Activated CD8-positive, alpha-beta memory T cell treated with anti-CD3 and anti-CD28 coated beads, Interleukin-2, amount 10 ng/mL, durations not matched to agents 7 days and 5 days (primary cell): ENCODE data around the gene TPSD1. TPM values are rescaled to one million over a fixed set of nuclear protein-coding genes. Genes with fewer than 3 reads are reported as not detected.
"Not testable (repeated sequence)": the region's sequence is repeated elsewhere in the genome, so short reads cannot be mapped to it uniquely, and the experiment has no call there.

Experiments
- ATAC-seq: fragments of 150-1000 bp; cut with Tn5 transposase; one replicate; pipeline ENCODE4 v1.10.0; 2021; ENCODE audit warnings: moderate library complexity
- CTCF ChIA-PET: fragments of 350-600 bp; sonication (Branson Sonifier 250); formaldehyde crosslinking; loops from one replicate; lab custom pipeline; 2021; ENCODE audit warnings: antibody characterized with exemption; lab: Charles Lee
- DNase-seq: peaks from one replicate; pipeline ENCODE4 v3.0.0-alpha.2; 2020
- H3K27ac Mint-ChIP-seq: one replicate; pipeline ENCODE4 v1.8.0; 2021; ENCODE audit warnings: mild to moderate bottlenecking, mixed read lengths
- H3K27me3 Mint-ChIP-seq: one replicate; pipeline ENCODE4 v1.8.0; 2021; ENCODE audit warnings: mixed read lengths
- H3K36me3 Mint-ChIP-seq: one replicate; pipeline ENCODE4 v1.8.0; 2021; ENCODE audit warnings: mild to moderate bottlenecking, mixed read lengths
- H3K4me1 Mint-ChIP-seq: one replicate; pipeline ENCODE4 v1.8.0; 2021; ENCODE audit warnings: mixed read lengths
- H3K4me3 Mint-ChIP-seq: one replicate; pipeline ENCODE4 v1.8.0; 2021; ENCODE audit warnings: mild to moderate bottlenecking, moderate library complexity, mixed read lengths
- H3K9me3 Mint-ChIP-seq: one replicate; pipeline ENCODE4 v1.8.0; 2022; ENCODE audit warnings: low read depth, mixed read lengths
- total RNA-seq, 2 experiments: library from RNA; stranded (reverse); gene quantifications; one replicate each; pipeline ENCODE4 v1.2.3, GENCODE V29; 2021

TPSD1 gene
- total RNA-seq, 2 experiments from 2014 or later, result not detected

- Mint-ChIP-seq H3K27me3 (peaks cover 18% of the 10 kb centered on the region), H3K4me1 (peaks cover 2% of the 10 kb centered on the region), H3K27ac (no peak overlapping the region), H3K4me3 (no peak overlapping the region), H3K9me3 (no peaks in the 10 kb centered on the region), H3K36me3 (no peaks in the 10 kb centered on the region)
- CTCF ChIA-PET, result no interaction called here
- DNase-seq, result no peak
- ATAC-seq, result no peak
These were observed 3.3 kb downstream of the TPSD1 start for GRCh38 chr16:1258906-1259759.

DNA sequence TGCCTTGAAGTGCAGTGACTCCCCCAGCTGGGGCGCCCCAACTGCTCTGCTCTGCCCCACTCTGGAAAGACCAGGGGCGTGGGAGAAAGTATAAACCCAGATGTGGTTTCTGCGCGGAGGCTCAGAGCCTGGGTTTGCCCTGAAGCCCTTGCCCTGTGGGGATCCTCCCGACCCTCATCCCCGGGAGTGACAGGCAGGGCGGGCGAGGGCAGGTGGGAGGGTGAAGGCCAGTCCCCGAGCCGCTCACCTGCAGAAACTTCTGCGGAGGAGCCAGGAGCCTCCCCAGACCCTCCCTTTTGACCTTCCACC lies 3.8 kb downstream of the TPSD1 start:
- no peak for DNase-seq
- Mint-ChIP-seq H3K36me3 (peaks cover 3% of the 10 kb centered on the region), H3K4me3 (no peak overlapping the region), H3K27ac (no peak overlapping the region), H3K9me3 (peaks cover 6% of the 10 kb centered on the region), H3K4me1 (peaks cover 2% of the 10 kb centered on the region), H3K27me3 (peaks cover 18% of the 10 kb centered on the region)
- CTCF ChIA-PET, result no interaction called here
- ATAC-seq, result no peak

DNA sequence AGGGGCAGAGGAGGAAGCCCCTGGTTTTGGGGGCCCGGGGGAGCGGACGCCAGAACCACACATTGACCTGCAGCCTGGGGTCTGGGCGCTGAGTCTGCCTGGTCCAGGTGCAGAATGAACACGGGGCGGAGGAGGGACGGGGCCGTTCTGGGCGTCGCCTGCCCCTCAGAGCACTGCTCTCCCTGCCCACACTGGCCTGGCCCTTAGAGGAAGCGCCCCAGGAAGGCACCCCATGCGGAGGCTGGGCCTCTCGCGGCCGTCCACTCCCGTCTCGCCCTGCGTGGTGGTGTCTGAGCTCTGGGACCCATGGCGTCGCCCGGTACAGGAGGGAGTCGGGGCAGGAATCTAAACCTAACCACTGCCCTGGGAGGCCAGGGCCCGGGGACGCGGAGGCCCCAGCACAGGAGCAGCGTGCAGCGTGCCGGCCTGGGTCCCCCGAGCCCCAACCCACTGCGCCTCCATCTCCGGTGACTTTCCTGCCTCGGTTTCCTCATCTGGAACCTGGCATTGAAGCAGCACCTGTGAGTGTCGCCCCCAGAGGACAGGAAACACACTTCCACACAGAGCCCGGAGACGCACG lies 4.3 kb downstream of the TPSD1 start:
- DNase-seq, result no peak
- peaks cover 18% of the 10 kb centered on the region for H3K27me3 Mint-ChIP-seq
- H3K36me3 Mint-ChIP-seq, result peaks cover 3% of the 10 kb centered on the region
- no peak overlapping the region for H3K27ac Mint-ChIP-seq
- H3K4me1 Mint-ChIP-seq, result peaks cover 2% of the 10 kb centered on the region
- no peak overlapping the region for H3K4me3 Mint-ChIP-seq
- CTCF ChIA-PET, result no interaction called here
- peaks cover 9% of the 10 kb centered on the region for H3K9me3 Mint-ChIP-seq
- ATAC-seq, result no peak

DNA sequence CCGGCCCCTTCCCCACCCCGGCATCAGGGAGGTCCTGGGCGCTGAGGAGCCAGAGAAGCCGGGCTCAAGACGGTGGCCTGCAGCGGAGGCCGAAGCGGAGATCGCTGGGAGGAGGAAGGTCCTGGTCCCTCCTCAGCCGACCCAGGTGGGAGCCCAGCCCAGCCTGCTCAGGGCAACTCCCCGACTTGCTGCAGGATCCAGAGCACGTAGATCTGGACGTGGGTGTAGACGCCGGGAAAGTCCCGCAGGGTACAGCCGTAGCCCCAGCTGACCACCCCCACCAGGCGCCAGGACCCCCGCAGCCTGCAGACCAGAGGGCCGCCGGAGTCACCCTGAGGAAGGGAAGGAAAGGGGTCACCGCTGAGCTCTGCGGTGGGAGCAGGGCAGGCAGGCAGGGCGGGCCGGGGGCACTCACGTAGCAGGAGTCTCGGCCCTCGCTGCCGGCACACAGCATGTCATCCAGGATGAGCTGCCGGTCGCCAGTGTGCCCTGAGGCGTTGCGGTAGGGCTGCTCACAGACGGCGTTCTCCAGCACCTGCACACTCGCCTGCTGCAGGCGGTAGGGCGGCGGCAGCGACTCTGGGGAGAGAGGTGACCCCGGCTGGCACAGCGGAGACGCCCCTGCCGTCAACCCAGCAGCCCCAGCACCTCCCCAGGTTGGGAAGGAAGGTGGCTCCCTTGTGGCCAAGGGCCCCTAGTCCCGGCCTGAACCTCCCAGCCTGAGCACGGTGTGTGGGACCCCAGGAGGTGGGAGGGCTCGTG lies 5.4 kb downstream of the TPSD1 start:
- CTCF ChIA-PET, result no interaction called here
- DNase-seq (no peak), ATAC-seq (no peak)
- Mint-ChIP-seq H3K4me1 (peaks cover 2% of the 10 kb centered on the region), H3K36me3 (peaks cover 3% of the 10 kb centered on the region), H3K27me3 (peaks cover 18% of the 10 kb centered on the region), H3K27ac (no peak overlapping the region), H3K9me3 (peaks cover 9% of the 10 kb centered on the region), H3K4me3 (no peak overlapping the region)

DNA sequence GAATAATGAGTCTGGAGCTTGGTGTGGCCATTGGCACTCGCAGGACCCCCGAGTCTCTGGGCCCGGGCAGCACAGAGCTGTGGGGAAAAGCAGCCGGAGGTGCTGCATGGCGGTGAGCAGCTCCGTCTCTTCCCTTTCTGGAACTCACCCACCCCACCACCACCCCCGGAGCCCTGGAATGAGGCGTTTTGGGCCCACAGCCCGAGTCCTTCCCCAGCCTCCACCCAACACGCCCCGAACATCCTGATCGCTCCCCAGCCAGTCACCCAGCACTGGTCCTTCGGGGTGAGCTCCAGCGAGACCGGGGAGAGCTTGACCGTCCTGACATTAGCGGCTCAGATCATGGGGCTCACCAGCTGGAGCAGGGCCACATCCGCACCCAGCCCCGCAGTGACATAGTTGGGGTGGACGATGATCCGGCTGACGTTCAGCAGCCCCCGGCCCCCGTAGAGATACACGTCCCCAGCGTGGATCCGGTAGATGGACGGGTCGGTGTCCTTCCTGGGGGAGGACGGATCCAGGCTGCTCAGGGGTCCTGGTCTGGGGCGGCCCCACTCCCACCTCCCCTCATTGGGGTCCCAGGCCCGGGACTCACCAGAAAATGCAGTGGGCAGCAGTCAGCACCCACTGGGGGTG lies 6.5 kb downstream of the TPSD1 start:
- DNase-seq, result no peak
- CTCF ChIA-PET, result no interaction called here
- peaks cover 9% of the 10 kb centered on the region for H3K9me3 Mint-ChIP-seq
- H3K27me3 Mint-ChIP-seq, result peaks cover 18% of the 10 kb centered on the region
- ATAC-seq, result no peak
- peaks cover 2% of the 10 kb centered on the region for H3K4me1 Mint-ChIP-seq
- H3K4me3 Mint-ChIP-seq, result no peak overlapping the region
- peaks cover 3% of the 10 kb centered on the region for H3K36me3 Mint-ChIP-seq
- H3K27ac Mint-ChIP-seq, result no peak overlapping the region

DNA sequence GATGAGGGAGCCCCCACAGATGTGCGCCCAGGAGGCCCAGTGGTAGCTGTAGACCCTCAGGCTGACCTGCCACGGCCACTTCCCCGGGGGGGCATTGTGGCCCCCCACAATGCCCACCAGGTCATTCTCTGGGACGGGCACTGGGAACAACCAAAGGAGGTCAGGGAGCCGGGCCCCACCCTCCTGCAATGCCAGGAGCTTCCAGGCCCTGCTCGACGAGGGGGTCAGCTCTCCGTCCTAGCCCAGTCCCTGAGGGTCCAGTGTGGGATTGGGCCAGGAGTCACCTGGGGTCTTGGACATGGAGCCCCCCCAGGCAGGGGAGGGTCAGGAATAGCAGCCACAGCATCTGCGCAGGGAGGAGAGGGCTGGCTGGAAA lies 7.0 kb downstream of the TPSD1 start:
- H3K4me3 Mint-ChIP-seq, result no peak overlapping the region
- peaks cover 2% of the 10 kb centered on the region for H3K4me1 Mint-ChIP-seq
- H3K27ac Mint-ChIP-seq, result no peak overlapping the region
- H3K27me3 Mint-ChIP-seq, result peaks cover 18% of the 10 kb centered on the region
- ATAC-seq, result no peak
- peaks cover 9% of the 10 kb centered on the region for H3K9me3 Mint-ChIP-seq
- no peak for DNase-seq
- H3K36me3 Mint-ChIP-seq, result peaks cover 3% of the 10 kb centered on the region
- CTCF ChIA-PET, result no interaction called here

DNA sequence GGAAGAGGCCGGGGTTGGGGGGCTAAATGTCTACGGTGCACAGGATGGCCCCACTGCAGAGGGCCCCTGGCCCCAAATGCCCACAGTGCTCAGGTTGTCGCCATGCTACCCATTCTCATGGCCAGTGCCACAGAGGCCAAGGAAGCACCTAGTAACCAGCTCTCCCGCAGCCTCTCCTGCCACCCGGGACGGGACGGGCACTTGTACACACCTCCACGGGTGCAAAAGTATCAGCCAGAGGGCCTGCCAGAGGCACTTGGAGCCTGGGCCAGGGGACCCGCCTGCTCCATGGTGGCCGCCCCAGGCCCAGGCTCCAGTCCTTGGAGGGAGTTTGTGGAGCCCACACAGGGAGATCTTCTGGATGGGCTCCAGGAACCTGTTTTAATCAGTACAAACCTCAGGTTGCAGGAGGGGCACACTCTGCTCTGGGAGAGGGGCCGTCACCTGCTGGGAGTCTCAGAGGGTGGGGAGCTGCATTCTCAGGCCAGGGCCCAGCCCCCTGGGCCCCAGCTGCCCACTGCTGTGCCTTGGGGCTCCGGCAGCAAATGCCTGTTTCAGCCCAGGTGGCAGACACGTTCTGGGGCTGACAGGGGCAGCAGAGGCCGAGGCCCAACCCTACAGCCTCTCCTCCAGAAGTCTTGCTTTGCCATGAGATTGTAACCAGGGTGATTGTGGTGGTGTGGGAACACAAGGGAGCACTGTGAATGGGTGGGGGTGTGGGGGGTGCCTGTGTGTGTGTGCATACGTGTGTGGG lies 7.9 kb downstream of the TPSD1 start:
- CTCF ChIA-PET, result no interaction called here
- no peak for ATAC-seq
- Mint-ChIP-seq H3K27ac (no peak overlapping the region), H3K4me3 (no peak overlapping the region), H3K36me3 (peaks cover 3% of the 10 kb centered on the region), H3K27me3 (peaks cover 18% of the 10 kb centered on the region), H3K9me3 (peaks cover 9% of the 10 kb centered on the region), H3K4me1 (peaks cover 2% of the 10 kb centered on the region)
- DNase-seq, result no peak

GRCh38 chr16:1264345-1265089 lies 8.6 kb downstream of the TPSD1 start:
- DNase-seq, result no peak
- CTCF ChIA-PET, result no interaction called here
- Mint-ChIP-seq H3K36me3 (peaks cover 3% of the 10 kb centered on the region), H3K4me1 (no peaks in the 10 kb centered on the region), H3K4me3 (no peak overlapping the region), H3K9me3 (peaks cover 9% of the 10 kb centered on the region), H3K27me3 (peaks cover 14% of the 10 kb centered on the region), H3K27ac (no peak overlapping the region)
- ATAC-seq, result no peak

GRCh38 chr16:1265090-1265630 lies 9.3 kb downstream of the TPSD1 start:
- H3K9me3 Mint-ChIP-seq, result peaks cover 9% of the 10 kb centered on the region

DNA sequence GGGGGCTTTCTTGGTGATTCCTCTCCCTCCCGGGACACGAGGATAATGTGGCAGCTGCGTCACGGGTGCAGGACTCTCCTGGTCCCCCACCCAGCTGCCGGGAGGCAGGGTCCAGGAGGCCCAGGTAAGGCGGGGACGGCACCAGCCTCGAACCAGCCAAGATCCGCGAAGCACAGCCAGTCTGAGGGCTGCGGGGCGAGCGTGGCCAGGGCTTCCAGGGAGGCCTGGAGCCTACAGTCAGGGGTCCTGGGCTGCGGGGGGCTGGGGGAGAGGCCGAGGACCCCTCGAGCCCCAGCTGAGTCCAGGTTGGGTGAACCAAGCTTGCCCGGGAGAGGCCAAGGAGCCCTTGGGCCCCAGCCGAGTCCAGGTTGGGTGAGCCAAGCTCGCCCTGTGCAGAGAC lies 10.0 kb downstream of the TPSD1 start:
- no peak for ATAC-seq
- CTCF ChIA-PET, result no interaction called here

More at GRCh38 chr16:1265090-1265630, 9.3 kb downstream of the TPSD1 start:
- H3K4me3 Mint-ChIP-seq, result no peak overlapping the region
- CTCF ChIA-PET, result no interaction called here
- no peak for ATAC-seq
- DNase-seq, result no peak
- no peaks in the 10 kb centered on the region for H3K4me1 Mint-ChIP-seq
- peaks cover 3% of the 10 kb centered on the region for H3K36me3 Mint-ChIP-seq
- H3K27ac Mint-ChIP-seq, result no peak overlapping the region
- H3K27me3 Mint-ChIP-seq, result peaks cover 14% of the 10 kb centered on the region

DNA sequence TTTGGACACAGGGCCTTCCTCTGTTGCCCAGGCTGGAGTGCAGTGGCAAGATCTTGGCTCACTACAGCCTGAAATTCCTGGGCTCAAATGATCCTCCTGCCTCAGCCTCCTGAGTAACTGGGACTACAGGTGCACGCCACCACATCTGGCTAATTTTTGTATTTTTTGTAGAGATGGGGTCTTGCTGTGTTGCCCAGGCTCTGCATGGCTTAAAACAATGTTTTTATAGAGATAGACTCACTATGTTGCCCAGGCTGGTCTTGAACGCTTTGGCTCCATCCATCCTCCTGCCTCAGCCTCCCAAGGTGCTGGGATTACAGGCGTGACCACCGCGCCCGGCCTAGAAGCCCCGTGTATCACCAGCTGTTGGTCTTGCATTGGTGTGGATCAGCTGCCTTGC lies 13.5 kb downstream of the TPSD1 start:
- H3K27me3 Mint-ChIP-seq, CTCF ChIA-PET, H3K36me3 Mint-ChIP-seq, H3K4me1 Mint-ChIP-seq, DNase-seq, ATAC-seq, H3K9me3 Mint-ChIP-seq, H3K27ac Mint-ChIP-seq, H3K4me3 Mint-ChIP-seq: not testable (repeated sequence)

More for the DNA sequence above, 10.0 kb downstream of the TPSD1 start:
- DNase-seq, result no peak
- H3K9me3 Mint-ChIP-seq, result peaks cover 9% of the 10 kb centered on the region
- H3K27me3 Mint-ChIP-seq, result peaks cover 9% of the 10 kb centered on the region
- H3K27ac Mint-ChIP-seq, result no peak overlapping the region
- no peak overlapping the region for H3K4me3 Mint-ChIP-seq
- no peaks in the 10 kb centered on the region for H3K4me1 Mint-ChIP-seq
- H3K36me3 Mint-ChIP-seq, result peaks cover 3% of the 10 kb centered on the region

DNA sequence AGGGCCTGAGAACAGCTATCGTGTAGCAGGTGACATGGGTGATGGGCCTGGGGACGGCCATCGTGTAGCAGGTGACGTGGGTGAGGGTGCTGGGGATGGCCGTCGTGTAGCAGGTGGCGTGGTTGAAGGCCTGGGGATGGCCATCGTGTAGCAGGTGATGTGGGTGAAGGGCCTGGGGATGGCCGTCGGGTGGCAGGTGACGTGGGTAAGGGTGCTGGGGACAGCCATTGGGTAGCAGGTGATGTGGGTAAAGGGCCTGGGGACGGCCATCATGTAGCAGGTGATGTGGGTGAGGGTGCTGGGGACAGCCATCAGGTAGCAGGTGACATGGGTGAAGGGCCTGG lies 15.5 kb downstream of the TPSD1 start:
- no peak overlapping the region for H3K4me3 Mint-ChIP-seq
- no peak for DNase-seq
- H3K27ac Mint-ChIP-seq, result no peak overlapping the region
- CTCF ChIA-PET, result no interaction called here
- ATAC-seq, result no peak
- no peaks in the 10 kb centered on the region for H3K9me3 Mint-ChIP-seq
- H3K27me3 Mint-ChIP-seq, result no peaks in the 10 kb centered on the region
- no peaks in the 10 kb centered on the region for H3K36me3 Mint-ChIP-seq
- H3K4me1 Mint-ChIP-seq, result no peaks in the 10 kb centered on the region
